Body of pancreas (tissue), 4 donors: ENCODE data around the gene CAAP1. TPM values are rescaled to one million over a fixed set of nuclear protein-coding genes. Genes with fewer than 3 reads are reported as not detected.
A peak's percentile ranks its signal among the peaks of the same experiment; 100 is the strongest.
"Not testable (repeated sequence)": the region's sequence is repeated elsewhere in the genome, so short reads cannot be mapped to it uniquely, and the experiment has no call there.

Source experiments
- ATAC-seq: fragments of 150-250 bp; one replicate; pipeline ENCODE4 v1.9.1; 2016
- DNase-seq, 4 donors: peaks; one replicate each; pipeline ENCODE4 v3.0.0-alpha.2; 2019
- H3K27ac ChIP-seq, 4 donors: fragments of 200-600 bp; sonication (generic); 1 replicate in 3 of 4; 2 replicates in 1 of 4; pipeline versions ENCODE4 v1.5.1 to v1.6.1; 2016 to 2019; ENCODE audit warnings: mild to moderate bottlenecking in 1 of 4, mixed read lengths in 1 of 4, moderate library complexity in 1 of 4
- H3K27me3 ChIP-seq, 2 donors: fragments of 200-600 bp; sonication (generic); one replicate each; pipeline ENCODE4 v1.6.0; 2016; ENCODE audit warnings: mild to moderate bottlenecking in 1 of 2
- H3K36me3 ChIP-seq, 2 donors: fragments of 200-600 bp; sonication (generic); replicated peaks in 1 of 2; 2 replicates each; pipeline ENCODE4 v1.5.1; 2016; ENCODE audit warnings: low read depth in 2 of 2; ENCODE audit not compliant: insufficient read depth in 1 of 2
- H3K4me1 ChIP-seq: fragments of 200-600 bp; sonication (generic); one replicate; pipeline ENCODE4 v1.6.0; 2016
- H3K4me3 ChIP-seq, 2 donors: fragments of 200-600 bp; sonication (generic); 1 replicate in 1 of 2; 2 replicates in 1 of 2; pipeline ENCODE4 v1.5.1; 2016 to 2019
- H3K9me3 ChIP-seq, 3 donors: fragments of 200-600 bp; sonication (generic); 1 replicate in 2 of 3; 2 replicates in 1 of 3; pipeline ENCODE4 v1.5.1; 2016
- POLR2A ChIP-seq, 3 donors: fragments of 450-650 bp; IDR thresholded peaks; one replicate each; pipeline ENCODE4 v1.6.1; 2016; ENCODE audit warnings: antibody characterized with exemption in 3 of 3, mild to moderate bottlenecking in 2 of 3
- WGBS, 2 donors: methylation state at CpG; one replicate each; pipeline ENCODE4 v1.1.5; 2017; 5-methylcytosine and 5-hydroxymethylcytosine counted together
- intact Hi-C: fragments of 100-400 bp; cut with DNase I; formaldehyde crosslinking; loops from one replicate; pipeline ENCODE4 v1.15.1; 2023
- total RNA-seq, 2 donors: library from RNA; depleted of rRNA; stranded (reverse); fragments of >200 nt; gene quantifications; one replicate each; pipeline ENCODE4 v1.1.0, GENCODE V29; 2016
- TF ChIP-seq, protein P1 (sequence below), 7 experiments: fragments of 450-650 bp in 4 of 7; fragments of 200-600 bp in 3 of 7; sonication (generic) in 3 of 7; IDR thresholded peaks; one replicate each; pipeline ENCODE4 v1.5.1; 2016 to 2019; ENCODE audit warnings: antibody characterized with exemption in 7 of 7

The CAAP1 gene
- total RNA-seq, 2 donors from 2014 or later: 14.0 to 26.7 TPM

- H3K36me3 ChIP-seq: peaks cover 0 to 4% of the 10 kb centered on the region in 2 donors
- DNase-seq (peak in 2 of 4 donors; percentile 10 to 22), ATAC-seq (no peak)
- H3K9me3 ChIP-seq: no peaks in the 10 kb centered on the region
- H3K27ac ChIP-seq: no peak overlapping the region
- intact Hi-C loops: no loop called here
- no peak for TF ChIP-seq POLR2A (IDR thresholded peaks at IDR 0.05)
- TF ChIP-seq, protein P1, sequence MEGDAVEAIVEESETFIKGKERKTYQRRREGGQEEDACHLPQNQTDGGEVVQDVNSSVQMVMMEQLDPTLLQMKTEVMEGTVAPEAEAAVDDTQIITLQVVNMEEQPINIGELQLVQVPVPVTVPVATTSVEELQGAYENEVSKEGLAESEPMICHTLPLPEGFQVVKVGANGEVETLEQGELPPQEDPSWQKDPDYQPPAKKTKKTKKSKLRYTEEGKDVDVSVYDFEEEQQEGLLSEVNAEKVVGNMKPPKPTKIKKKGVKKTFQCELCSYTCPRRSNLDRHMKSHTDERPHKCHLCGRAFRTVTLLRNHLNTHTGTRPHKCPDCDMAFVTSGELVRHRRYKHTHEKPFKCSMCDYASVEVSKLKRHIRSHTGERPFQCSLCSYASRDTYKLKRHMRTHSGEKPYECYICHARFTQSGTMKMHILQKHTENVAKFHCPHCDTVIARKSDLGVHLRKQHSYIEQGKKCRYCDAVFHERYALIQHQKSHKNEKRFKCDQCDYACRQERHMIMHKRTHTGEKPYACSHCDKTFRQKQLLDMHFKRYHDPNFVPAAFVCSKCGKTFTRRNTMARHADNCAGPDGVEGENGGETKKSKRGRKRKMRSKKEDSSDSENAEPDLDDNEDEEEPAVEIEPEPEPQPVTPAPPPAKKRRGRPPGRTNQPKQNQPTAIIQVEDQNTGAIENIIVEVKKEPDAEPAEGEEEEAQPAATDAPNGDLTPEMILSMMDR (IDR thresholded peaks at IDR 0.05): peak in 3 of 7 experiments; percentile 18 to 25 (median 19)
- no peak overlapping the region for H3K4me3 ChIP-seq
- WGBS, 2 donors: 86 to 91% methylated on average over 1 of the region's 1 CpG
- no peaks in the 10 kb centered on the region for H3K4me1 ChIP-seq
- no peaks in the 10 kb centered on the region for H3K27me3 ChIP-seq
These were observed 36.1 kb downstream of the CAAP1 start for GRCh38 chr9:26856413-26857032.

DNA sequence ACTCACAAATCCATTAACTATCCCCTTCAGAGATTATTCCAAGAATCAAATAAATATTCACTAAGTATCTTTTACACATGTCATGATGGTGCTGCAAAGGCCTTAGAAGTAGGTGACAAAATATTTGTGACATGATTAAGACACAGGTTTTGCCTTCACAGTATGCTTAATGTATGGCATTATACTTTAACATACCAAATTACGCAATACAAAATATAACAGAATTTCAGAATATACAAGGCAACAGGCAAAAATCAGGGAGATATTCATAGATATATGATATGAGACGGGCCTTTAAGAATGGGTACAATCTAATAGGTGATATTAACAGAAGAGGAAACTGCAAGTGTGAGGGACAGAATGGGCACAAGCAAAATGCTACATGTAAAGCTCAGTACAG, 41.6 kb downstream of the CAAP1 start:
- peaks cover 0 to 4% of the 10 kb centered on the region in 2 donors for H3K36me3 ChIP-seq
- H3K27ac ChIP-seq: no peak overlapping the region
- no peak overlapping the region for H3K4me3 ChIP-seq
- no peaks in the 10 kb centered on the region for H3K9me3 ChIP-seq
- H3K4me1 ChIP-seq: no peaks in the 10 kb centered on the region
- 93% methylated on average over 2 of the region's 2 CpGs for WGBS, 2 donors
- ATAC-seq (no peak), DNase-seq (no peak)
- no peak for TF ChIP-seq POLR2A (IDR thresholded peaks at IDR 0.05)
- TF ChIP-seq, protein P1 (IDR thresholded peaks at IDR 0.05): no peak
- H3K27me3 ChIP-seq: no peaks in the 10 kb centered on the region
- intact Hi-C loops: no loop called here

GRCh38 chr9:26833792-26834191, 58.8 kb downstream of the CAAP1 start:
- no peaks in the 10 kb centered on the region for H3K9me3 ChIP-seq
- no peak for TF ChIP-seq POLR2A (IDR thresholded peaks at IDR 0.05)
- TF ChIP-seq, protein P1 (IDR thresholded peaks at IDR 0.05): no peak
- H3K27ac ChIP-seq: no peak overlapping the region
- H3K4me3 ChIP-seq: no peak overlapping the region
- H3K36me3 ChIP-seq: no peaks in the 10 kb centered on the region
- 71 to 80% methylated on average over 6 of the region's 6 CpGs for WGBS, 2 donors
- H3K4me1 ChIP-seq: no peaks in the 10 kb centered on the region
- intact Hi-C loops: no loop called here
- no peak for DNase-seq
- ATAC-seq: no peak
- H3K27me3 ChIP-seq: no peaks in the 10 kb centered on the region

GRCh38 chr9:26828391-26828955, 64.1 kb downstream of the CAAP1 start:
- H3K27ac ChIP-seq, H3K27me3 ChIP-seq, ATAC-seq, H3K36me3 ChIP-seq, H3K4me1 ChIP-seq, H3K9me3 ChIP-seq, intact Hi-C loops, H3K4me3 ChIP-seq, DNase-seq: not testable (repeated sequence)
- 78 to 87% methylated on average over 4 of the region's 4 CpGs for whole genome bisulfite sequencing, 2 donors

- Histone ChIP-seq H3K27ac (no peak overlapping the region), H3K27me3 (no peaks in the 10 kb centered on the region), H3K4me3 (no peak overlapping the region), H3K9me3 (no peaks in the 10 kb centered on the region), H3K36me3 (no peaks in the 10 kb centered on the region), H3K4me1 (no peaks in the 10 kb centered on the region)
- no peak for TF ChIP-seq POLR2A (IDR thresholded peaks at IDR 0.05)
- TF ChIP-seq, protein P1 (IDR thresholded peaks at IDR 0.05): no peak
- no peak for DNase-seq
- intact Hi-C loops: no loop called here
- 50 to 58% methylated on average over 2 of the region's 2 CpGs for WGBS, 2 donors
- ATAC-seq: no peak
These were observed 77.8 kb downstream of the CAAP1 start for GRCh38 chr9:26814799-26815198.
